ENCODE results near the gene CCDC89.

CCDC89 gene

GRCh38 chr11:85685820-85686459, at the start of gene CCDC89:
Gene CCDC89 (minus strand): TSS chr11:85686195. CDS start chr11:85686130, 65 bp downstream.
- peak; percentile 90 for DNase-seq

DNA sequence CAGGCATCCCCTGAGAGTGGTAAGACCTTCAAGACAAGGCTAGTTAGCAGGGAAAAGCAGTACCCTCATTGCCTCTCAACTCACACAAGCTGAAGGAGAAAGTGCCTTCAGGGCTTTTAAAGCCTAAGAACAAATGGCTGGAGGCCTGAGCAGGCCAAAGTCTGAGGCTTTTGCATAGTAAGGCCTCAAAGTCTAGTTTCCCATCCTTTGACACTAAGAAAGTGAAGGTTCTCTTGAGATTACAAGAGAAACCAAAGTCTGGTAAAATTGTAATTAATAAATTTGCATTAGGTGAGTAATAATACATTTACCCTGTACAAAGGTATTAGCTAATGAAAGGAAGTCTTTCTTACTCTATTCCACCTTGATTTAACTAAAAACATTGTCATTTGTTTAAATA, 47.0 kb upstream of the CCDC89 start:
- no peak for DNase-seq

- DNase-seq: no peak
Measured at GRCh38 chr11:85726381-85726780, 40.4 kb upstream of the CCDC89 start.

DNA sequence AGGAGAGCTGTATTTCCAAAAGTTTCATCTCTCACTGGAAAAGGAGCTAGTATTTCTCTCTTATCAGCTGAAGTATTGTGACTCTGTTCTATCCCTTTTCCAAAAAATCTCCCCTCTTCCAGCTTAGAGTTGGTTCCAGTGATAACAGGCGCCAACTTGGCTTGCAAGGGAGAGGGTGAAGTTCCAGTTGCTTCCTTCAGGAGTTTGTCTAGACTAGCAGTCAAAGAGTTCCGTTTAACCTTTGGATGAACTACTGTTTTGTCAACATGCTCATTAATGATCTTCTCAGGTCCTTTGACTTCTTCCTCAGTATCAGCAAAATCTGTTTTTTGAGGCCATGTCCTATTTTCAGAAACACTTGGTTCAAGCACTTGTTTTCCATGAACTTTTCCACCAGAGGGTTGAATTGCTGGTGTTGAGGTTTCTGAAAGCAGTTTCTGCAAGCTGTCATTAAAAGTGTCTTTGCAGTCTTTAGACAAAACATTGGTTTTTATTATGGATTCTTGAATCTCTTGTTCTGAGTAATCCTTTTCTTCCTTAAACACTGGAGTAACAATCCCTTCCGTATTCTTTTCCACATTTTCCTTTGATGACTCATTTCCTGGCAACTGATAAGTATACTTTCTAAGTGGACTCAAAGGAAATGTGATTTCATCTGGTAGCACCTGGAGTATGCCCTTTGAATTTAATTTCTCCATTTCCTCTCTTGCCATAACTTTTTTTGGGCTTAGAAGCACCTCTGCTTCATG, 39.7 kb upstream of the CCDC89 start:
- DNase-seq: no peak

DNA sequence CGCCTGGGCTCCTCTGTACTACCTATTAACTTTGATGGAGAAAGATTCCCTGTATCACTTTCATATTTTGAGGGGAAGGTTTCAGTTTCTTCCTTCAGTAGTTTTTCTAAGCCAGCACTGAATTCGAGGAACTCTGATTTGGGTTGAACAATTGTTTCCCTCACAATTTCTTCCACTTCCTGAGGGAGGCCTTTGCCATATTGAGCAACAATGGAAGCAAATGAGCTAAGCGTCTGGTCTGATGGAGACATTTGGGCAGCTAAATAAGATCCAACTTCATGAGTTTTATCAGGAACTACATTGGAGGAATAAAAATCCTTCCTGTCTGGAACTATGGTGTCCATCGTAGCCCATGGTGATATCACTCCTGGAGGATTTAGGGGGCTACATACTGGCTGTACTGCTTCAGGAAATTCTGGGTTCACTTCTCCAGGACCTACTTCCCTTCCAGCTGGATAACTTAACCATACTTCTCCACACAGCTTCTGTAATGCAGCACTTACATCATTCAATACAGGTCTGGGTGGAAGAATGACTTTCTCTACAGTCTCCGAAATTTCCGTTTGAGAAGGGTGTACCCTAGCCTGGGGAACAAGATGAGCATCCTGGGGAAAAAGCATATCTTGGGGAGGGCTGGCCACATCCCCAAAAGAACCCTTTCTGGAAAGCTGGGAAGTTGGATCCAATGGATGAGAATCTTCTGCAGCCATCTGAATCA, 38.9 kb upstream of the CCDC89 start:
- no peak for DNase-seq

DNA sequence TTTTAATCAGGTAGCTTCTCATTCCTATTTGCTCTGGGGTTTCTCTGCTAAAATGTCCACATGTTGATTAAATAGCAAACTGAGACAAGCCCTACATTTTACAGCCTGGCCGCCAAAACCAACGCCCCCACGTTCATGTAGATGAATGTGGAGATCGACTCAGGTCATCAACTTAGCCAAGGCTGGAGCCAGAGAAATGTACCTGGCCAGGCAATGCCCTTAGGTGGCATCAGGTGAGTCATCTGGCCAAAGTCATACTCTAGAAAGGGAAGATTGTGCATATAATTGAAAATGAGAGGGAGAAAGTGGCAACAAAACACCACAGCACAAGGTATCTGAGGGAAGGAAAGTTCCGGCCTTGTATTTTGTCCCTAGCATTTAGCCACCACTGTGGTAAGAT, 37.1 kb upstream of the CCDC89 start:
- DNase-seq: no peak

DNA sequence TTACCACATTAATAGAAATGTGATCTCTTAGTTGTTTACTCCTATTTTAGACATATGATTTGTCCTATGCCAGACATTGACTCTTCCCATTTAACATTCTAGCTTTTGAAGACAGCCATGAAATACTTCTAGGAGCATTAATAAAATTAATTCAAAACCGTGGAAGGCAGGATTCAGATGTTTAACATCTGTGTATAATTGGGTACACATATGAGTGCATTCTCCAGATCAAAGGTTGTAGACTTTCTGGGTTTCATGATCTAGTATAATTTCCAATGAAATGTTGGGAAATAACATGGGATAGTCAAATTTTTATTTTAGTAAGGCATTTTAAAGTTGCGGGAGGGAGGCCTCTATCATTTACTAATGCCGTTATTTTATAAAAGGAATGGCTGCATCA, 35.2 kb upstream of the CCDC89 start:
- DNase-seq: no peak

DNA sequence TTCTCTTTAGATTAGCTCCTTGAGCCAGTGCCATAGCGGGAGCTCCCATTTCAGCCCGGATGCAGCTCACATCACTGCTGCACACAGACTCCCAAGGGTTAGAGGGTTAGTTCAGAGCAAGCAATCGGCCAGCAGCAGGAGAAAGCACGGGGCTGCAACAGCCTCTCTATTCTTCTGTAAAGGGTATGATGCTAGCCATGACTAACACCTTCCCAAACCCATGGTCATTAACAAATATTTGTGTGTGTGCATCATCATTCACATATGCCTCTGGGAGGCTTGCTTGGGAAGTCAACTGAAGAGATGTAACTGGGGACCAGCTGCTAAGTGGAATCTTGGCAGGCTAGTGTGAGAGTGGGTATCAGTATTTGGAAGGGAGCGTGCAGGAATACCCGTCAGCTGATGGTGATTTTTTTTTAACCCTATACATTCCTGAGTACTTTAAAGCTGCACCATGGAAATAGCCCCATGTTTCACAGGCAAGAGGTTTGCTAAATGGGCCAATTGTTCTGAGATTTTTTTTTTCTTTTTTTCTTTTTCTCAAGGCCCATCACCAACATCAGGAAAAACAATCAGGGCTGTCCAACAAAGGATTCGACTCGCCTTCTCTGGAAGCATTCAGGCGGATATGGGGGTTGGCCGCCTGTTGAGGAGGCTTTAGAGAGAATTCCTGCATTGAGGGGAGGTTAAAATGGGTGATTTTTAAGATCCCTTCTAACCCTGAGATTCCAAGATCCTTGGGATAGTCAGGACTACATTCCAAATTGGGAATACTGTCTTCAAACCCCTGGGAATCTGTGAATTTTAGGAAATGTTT, 33.2 kb upstream of the CCDC89 start:
- DNase-seq: no peak

GRCh38 chr11:85718126-85718943, 32.3 kb upstream of the CCDC89 start:
- no peak for DNase-seq

DNA sequence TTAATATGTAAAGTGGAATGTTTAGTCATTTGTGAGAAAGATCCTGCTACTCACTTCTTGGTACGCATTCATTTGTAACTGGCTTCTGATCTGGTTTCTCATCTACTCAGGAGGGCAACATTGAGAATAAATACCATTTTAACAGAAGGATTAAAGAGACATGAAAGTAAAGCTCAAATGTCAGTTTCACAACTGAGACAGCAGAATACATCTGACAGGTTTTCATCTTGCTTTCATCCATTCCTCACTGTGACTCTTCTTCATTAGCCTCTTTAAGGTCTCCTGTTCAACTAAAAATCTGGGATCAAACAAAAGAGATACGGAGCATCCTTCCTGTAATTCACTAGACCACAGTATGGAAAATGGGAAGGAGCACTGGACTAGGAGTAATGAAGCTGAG, 31.4 kb upstream of the CCDC89 start:
- DNase-seq: no peak

DNA sequence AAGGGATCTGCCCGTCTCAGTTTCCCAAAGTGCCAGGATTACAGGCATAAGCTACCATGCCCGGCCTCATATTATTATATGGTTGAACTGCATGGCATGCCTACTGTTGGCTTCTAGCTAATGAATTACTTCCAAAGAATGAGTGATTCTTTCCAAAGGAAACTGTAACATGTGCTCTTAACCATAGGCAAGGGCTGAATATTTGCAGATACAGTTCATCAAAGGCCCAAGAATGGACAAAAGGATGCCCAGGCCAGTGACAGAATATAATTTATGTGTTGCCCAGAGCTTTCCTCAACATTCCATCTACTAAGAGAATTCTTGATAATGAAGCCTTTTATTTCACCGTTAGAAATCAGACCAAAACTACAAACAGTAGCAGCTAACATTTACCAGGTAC, 27.0 kb upstream of the CCDC89 start:
- DNase-seq: no peak

GRCh38 chr11:85710917-85711316, 24.9 kb upstream of the CCDC89 start:
- no peak for DNase-seq

DNA sequence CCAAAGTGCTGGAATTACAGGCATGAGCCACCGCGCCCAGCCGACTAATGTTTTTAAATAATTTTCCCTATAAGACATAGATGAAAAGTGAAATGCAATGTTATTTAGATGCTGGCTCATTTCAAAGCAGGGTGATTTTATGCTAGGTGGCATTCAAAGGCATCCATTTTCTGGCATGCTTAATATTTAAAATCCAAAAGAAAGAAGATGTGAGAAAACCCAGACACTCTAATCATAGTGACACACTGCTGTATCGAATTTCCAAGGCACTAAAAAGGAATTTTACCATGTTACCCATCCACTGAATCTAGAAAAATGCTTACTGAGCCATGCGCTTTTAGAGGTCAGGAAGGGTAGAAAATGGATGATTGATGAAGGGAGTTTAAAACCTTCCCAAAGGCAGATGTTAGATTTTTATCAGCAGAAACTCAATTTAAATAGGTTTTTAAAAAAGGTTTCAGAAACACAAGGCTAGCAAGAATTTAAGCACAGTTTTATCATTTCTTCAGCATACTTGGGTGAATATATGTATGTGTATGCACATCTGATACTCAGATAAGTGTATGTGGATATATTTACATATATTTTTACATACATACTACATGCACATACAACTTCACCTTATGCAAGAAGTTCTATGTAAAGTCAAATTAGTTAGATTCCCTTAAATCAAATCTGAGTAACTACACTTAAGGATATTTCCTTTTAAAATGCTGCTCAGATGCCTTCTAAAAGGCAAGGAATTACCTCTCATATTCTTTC, 24.1 kb upstream of the CCDC89 start:
- no peak for DNase-seq

DNA sequence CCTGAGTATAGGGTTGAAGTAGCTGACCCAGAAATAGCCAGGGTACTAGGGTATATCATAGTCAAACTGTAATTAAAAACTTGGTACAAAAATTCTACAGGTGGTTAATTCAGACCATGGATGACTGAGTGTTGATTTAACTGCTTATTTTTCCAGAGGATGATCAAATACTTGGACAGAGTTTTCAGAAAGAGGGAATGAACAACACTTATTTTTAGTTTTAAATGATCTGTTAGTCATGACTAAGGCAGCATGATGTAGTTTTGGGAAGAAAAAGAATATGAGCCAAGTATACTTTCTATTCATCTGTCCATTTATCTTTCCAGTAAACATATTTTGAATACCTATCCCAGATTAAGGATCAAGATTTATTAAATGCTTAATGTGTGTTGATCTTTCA, 19.8 kb upstream of the CCDC89 start:
- DNase-seq: no peak

DNA sequence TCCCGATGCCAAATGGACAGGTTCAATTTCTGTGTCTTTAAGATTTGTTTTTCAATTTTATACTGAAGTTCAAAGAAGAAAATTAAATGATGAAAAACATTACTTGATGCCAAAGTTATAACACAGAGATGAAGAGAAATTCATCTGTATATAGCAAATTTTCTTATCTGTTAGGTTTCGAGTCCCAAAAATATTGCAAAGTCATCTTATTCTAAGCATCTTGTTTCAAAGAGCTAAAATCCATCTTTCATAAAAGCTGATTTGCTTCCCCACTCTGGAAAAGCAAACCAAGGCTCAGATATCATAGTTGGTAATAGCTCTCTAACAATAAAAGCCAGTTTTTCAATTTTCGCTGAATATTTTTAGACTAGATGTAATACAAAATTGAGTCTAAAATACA, 19.0 kb upstream of the CCDC89 start:
- DNase-seq: no peak

DNA sequence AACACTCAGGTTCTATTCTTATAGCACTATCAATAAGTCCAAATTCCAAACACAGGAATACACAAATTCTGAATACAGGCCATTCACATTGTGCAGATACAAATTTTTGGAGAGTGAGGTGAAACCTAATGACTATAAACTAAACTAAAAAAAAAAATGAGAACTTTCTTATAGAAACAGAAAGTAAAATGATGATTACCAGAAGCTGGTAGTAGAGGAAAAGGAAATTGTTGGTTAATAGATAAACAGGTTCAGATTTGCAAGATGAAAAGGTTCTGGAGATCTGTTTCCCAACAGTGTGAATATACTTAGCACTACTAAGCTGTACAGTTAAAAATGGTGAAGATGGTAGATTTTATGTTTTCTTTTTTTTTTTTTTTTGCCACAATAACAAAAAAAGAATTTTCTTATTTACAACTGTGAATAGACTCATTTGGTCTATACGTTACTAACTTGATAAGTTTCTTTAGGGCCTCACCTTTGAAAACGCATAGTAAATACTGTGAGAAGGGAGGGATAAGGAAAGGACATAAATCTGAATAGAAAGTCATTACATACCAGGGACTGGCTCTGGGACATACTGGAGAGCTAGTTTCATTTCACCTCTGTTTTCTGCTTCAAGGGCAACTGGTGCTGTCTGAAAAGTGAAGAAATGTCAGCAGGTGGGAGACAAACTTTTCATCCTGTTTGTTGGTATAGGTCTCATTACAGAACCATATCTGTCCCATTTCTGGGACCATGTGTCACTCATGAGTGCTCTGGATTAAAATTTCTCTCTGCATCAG, 14.2 kb upstream of the CCDC89 start:
- no peak for DNase-seq

- no peak for DNase-seq
Measured at GRCh38 chr11:85698195-85698594, 12.2 kb upstream of the CCDC89 start.

- no peak for DNase-seq
Measured at GRCh38 chr11:85697747-85698146, 11.8 kb upstream of the CCDC89 start.

DNA sequence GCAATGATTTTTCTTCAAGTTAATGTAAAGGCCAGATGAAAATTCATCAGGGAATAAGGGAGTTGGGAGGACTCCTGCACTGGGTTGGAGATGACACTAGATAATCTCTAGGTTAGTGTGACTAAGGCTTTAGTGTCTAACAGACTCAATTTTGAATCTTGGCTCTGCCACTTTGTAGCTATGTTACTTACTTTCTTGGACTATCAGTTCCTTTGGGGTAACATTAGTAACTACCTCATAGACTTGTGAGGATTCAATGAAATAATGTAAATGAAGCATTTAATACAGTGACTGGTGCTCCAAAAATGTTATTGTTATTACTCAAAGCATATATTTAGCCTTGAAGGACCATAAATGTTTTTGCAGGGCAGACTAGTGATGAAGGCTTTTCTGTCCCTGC, 9.6 kb upstream of the CCDC89 start:
- DNase-seq: no peak

DNA sequence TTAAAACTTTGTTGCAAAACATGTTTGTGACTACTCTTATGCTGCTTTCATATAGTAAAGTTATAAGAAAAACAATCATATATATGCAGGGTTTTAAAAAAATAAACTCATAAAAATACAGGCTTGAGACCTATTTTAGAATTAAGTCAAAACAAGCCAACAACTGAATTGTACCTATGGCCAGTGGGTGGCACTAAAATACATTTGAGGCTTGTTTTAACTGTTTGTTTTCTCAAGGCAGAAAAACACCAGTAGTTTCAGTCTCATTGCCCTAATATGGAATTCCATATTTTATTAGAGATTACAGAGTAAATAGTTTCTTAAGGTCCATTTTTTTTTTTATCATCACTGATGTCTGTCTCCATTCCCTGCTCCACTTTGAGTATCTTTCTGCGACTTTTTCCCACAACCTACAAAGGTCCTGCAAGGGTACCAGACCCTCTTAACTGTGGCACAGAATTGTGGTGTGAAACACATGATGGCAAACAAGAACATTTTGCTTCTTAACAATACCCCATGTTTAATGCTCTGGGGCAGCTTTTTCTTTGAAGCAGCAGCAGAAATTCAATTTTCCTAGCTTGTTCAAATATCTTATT, 8.5 kb upstream of the CCDC89 start:
- peak; percentile 7 for DNase-seq

Data from NCI-H1436 (cell line).